Astrocyte of the spinal cord (primary cell): ENCODE data around the gene TIMM10B.
"Not testable (repeated sequence)": the region's sequence is repeated elsewhere in the genome, so short reads cannot be mapped to it uniquely, and the experiment has no call there.

Experiments used
- DNase-seq: peaks from one replicate; pipeline ENCODE4 v3.0.0; 2011; ENCODE audit warnings: low read depth, low spot score
- H3K4me3 ChIP-seq: 2 replicates; pipeline ENCODE4 v1.5.1; 2011; ENCODE audit warnings: low read depth, mild to moderate bottlenecking, low read length, moderate library complexity
- in situ Hi-C: cut with HindIII; loops from 2 replicates; pipeline ENCODE4 v1.10.0; 2017; ENCODE audit warnings: low sequenced_read_pairs
- TF ChIP-seq, protein P1 (sequence below): IDR thresholded peaks from 2 replicates; pipeline ENCODE4 v1.5.1; 2012; ENCODE audit warnings: low read depth, mild to moderate bottlenecking, low read length, inconsistent platforms

TIMM10B gene

DNA sequence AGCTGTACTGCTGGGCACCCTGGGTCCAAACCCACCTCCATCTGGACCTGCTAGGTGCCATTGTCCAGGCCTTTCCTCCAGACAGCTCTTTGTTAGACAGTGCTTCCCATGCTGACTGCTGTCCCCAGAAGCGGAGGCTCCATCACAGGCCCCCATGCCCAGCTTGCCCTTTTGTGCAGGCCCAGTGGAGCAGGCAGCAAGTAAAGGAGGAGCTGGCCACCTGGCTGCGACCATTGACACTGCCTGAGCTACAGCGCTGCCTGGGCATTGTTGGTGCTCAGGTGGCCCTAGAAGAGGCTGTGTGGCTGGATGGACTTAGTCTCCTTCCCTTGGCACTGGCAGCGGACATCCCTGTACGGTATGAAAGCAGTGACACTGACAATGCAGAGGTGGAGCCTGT, 17.2 kb downstream of the TIMM10B start:
- in situ Hi-C loops = no loop called here

DNA sequence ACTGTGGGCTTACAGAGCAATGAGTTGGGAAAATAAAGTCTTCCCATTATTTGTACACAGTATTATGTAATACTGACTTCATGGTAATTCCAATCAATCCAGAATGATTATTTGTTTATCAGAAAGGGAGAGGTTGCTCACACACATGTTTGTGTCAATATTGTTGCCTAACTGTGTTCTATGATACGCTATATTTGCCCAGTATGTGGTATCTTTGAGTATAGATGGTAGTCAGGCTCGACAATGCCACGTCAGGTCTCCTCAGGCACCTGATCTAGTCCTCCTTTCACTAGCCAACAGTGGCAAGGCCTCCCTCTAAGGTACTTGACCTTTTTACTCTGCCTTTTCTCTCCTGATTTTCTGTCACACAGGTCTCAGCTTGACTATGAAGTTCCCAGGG, 21.1 kb downstream of the TIMM10B start:
- TF ChIP-seq, protein P1, sequence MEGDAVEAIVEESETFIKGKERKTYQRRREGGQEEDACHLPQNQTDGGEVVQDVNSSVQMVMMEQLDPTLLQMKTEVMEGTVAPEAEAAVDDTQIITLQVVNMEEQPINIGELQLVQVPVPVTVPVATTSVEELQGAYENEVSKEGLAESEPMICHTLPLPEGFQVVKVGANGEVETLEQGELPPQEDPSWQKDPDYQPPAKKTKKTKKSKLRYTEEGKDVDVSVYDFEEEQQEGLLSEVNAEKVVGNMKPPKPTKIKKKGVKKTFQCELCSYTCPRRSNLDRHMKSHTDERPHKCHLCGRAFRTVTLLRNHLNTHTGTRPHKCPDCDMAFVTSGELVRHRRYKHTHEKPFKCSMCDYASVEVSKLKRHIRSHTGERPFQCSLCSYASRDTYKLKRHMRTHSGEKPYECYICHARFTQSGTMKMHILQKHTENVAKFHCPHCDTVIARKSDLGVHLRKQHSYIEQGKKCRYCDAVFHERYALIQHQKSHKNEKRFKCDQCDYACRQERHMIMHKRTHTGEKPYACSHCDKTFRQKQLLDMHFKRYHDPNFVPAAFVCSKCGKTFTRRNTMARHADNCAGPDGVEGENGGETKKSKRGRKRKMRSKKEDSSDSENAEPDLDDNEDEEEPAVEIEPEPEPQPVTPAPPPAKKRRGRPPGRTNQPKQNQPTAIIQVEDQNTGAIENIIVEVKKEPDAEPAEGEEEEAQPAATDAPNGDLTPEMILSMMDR = no peak
- H3K4me3 ChIP-seq = no peak overlapping the region
- in situ Hi-C loops = no loop called here
- no peak for DNase-seq

More for the DNA sequence above, 17.2 kb downstream of the TIMM10B start:
- TF ChIP-seq, protein P1 = no peak
- H3K4me3 ChIP-seq = no peak overlapping the region
- DNase-seq = no peak

DNA sequence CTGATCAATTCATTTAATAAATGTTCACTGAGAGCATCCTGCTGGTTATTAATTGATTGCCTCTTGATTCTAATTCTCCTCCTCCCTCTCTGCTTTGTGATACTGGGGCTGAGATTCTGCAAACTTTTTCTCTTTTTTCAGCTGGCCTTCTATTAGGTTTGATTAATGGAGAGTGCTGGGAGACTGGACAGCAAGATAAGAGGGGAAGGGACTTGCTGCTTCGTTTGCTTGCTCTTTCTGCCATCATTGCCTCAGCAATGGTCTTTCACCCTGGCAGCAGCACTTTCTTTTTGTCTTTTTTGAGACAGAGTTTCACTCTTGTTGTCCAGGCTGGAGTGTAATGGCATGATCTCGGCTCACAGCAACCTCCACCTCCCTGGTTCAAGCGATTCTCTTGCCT, 22.9 kb downstream of the TIMM10B start:
- TF ChIP-seq, protein P1 = no peak
- in situ Hi-C loops = no loop called here
- no peak overlapping the region for H3K4me3 ChIP-seq

DNA sequence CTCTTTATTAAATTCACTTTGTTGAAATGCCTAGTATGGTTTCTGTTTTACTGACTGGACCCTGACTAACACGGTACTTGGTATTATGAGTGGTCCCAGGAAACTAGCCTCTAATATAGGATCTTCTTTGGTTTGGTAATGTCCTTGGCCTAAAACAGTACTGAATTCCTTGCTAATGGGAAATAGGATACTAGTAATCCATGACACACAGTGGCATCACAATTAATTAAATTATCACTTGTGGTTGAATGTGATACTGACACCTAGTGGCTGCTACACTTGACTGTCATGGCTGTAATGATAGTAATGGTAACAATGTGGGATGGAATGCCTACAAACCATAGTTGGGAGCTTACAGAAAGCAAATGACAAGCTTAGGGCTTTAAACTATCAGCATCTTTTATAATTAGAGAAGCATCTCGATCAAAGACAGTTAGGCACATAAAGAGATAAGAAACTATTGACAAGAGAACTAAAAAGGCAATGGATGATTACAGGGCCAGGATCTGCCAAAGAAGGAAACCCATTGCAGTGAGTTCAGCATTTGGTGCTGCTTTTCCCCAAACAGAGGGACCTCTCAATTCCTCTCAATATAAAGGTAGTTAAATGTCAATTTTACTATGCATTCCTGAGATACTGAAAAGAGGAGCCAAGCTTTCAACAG, 24.4 kb downstream of the TIMM10B start:
- peak; percentile 67 for DNase-seq
- TF ChIP-seq, protein P1 = peak; percentile 76
- H3K4me3 ChIP-seq = no peak overlapping the region
- in situ Hi-C loops = no loop called here

More for the DNA sequence above, 22.9 kb downstream of the TIMM10B start:
- no peak for DNase-seq

DNA sequence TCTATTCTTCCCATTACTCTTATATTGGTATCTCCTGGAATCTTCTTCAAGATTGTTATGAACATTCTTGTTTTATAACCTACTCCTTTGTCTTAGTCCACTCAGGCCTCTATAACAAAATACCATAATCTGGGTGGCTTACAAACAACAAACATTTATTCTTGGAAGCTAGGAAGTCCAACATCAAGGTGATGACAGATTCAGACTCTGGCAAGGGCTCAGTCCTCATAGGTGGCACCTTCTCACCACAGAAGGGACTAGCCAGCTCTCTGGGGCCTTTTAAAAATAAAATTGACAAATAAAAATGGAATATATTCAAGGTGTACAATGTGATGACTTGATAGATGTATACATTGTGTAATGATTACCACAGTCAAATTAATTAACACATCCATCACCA, 35.6 kb downstream of the TIMM10B start:
- in situ Hi-C loops = no loop called here
- TF ChIP-seq, protein P1 = no peak
- DNase-seq = no peak
- no peak overlapping the region for H3K4me3 ChIP-seq

DNA sequence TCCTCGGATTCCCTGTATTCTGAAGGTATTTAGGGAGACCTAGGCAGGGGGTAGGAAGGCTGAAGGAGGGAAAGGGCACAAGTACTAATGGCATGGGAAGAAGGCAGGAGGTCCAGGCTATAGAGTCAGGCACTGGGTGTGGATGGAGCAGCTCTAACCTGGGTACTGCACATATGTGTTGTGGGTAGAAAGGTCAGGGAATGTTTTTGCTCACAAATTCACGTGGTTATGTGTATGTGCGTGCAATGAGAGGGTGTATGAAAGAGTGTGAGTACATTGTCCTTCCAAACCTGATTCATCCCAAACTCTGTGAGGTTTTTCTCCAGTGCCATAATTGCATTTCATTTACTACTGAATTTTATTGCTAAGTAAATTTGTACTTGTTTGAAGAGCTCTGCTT, 39.0 kb downstream of the TIMM10B start:
- in situ Hi-C loops = no loop called here
- DNase-seq = no peak
- TF ChIP-seq, protein P1 = no peak
- H3K4me3 ChIP-seq = no peak overlapping the region

DNA sequence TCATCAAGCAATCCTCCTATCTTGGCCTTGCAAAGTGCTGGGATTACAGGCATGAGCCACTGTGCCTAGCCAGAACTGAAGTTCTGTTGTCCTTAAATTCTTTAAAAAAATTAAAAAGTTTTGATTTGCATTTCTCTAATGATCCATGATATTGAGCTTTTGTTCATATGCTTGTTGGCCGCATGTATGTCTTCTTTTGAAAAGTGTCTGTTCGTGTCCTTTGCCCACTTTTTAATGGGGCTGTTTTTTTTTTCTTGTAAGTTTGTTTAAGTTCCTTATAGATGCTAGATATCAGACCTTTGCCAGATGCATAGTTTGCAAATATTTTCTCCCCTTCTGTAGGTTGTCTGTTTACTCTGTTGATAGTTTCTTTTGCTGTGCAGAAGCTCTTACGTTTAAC, 40.6 kb downstream of the TIMM10B start:
- in situ Hi-C loops, DNase-seq: not testable (repeated sequence)

More for the DNA sequence above, 40.6 kb downstream of the TIMM10B start:
- H3K4me3 ChIP-seq = not testable (repeated sequence)
